Measurements from ENCODE around the gene CMPK1.

The CMPK1 gene

DNA sequence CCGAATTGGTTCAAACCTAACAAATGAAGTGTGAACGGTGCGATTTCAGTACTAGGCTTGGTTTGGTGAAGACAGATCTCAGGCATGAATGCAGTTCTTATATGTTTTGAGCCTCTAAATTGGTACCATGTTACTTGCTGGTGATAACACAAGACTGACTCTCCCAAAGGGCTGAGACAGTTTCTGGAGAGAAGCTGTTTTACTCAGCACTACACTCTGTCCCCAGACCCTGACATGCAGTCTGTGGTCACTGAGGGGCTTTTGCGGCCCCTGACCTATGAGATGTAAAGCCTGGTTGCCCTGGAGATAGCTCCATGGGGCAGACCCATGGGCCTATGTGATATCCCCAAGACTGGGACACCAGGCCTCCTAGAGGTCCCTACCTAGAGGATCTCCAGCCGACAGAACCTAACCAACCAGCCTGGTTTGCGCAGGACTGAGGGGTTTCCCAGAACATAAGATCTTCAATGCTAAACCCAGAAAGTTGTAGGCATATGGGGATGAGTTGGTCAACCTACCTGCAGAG lies 63.1 kb downstream of the CMPK1 start:
- DNase-seq (ENCODE audit: low spot score) = no peak

GRCh38 chr1:47399138-47399845 lies 65.7 kb downstream of the CMPK1 start:
- DNase-seq (ENCODE audit: low spot score) = peak; percentile 52

DNA sequence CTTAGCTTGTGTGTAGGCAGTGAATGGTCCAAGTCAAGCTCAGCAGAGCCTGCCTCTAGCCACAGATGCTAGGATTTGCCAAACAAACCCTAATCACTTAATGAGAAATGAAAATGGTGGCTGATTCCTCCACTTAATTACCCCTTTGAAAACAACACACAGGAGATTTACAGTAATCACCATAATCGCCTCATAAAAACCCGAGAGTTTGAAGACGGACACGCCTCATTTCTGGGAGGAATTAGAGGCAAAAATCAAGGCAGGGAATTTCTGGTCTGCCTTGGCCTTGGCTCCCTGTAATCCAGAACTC lies 66.2 kb downstream of the CMPK1 start:
- DNase-seq (ENCODE audit: low spot score) = no peak

DNA sequence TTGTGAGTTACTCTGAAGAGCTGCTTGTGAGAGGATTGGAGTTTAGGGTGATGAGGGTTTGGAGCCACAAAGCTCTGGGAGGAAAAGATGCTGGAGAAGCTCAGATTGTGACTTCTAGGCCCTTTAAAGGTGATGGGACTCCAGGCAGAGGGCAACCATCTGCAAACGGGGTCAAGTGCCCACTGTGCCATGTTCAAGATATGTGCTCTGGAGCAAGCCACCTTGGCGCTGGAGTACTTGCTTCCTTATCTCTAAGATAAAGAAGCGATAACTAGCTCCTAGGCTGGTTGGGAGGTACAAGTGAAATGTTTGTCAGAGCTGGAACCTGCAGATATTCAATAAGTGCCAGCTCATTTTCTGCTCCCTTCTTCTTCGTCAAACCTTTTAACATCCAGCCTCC lies 68.2 kb downstream of the CMPK1 start:
- DNase-seq (ENCODE audit: low spot score) = no peak

GRCh38 chr1:47402591-47402990 lies 69.0 kb downstream of the CMPK1 start:
- no peak for DNase-seq (ENCODE audit: low spot score)

- no peak for DNase-seq (ENCODE audit: low spot score)
These were observed 69.8 kb downstream of the CMPK1 start for GRCh38 chr1:47403321-47403910.

DNA sequence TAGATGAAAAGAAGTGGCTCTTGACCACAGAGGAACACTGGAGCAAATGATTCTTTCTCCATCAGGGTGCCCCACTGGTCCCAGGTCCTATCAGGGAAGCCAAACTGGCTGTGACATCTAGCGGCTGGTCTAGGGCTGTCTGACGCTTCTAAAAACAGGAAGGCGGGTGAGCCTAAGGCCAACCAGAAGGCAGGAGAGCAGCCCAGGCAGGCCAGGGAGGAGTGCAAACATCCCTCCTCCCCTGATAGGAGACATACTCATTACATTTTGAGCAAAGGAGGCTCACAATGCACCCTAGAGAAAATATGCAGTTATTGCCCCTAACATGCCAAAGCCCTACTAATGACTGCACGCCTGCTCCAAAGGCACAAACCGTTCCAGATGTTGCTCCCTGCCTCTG lies 72.1 kb downstream of the CMPK1 start:
- no peak for DNase-seq (ENCODE audit: low spot score)

GRCh38 chr1:47406966-47407365 lies 73.4 kb downstream of the CMPK1 start:
- DNase-seq (ENCODE audit: low spot score) = no peak

DNA sequence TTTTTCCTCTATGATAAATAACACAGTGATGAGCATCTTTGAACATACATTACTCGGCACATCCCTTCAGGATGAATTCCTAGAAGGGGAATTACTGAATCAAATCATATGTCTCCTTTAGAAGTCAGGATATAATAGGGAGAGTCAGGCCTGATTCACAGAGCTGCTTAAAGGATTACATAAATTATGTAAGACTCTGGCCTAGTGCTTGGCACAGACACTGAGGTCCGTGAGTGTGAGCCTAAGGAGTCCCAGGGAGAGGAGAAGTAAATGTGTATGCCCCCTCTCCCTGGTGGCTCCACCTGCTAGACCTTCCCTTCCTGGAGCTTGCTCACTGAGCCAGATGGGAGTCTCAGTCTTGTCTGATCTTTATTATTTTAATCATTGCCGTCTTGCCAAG lies 73.9 kb downstream of the CMPK1 start:
- DNase-seq (ENCODE audit: low spot score) = no peak

GRCh38 chr1:47409311-47410067 lies 75.9 kb downstream of the CMPK1 start:
- DNase-seq (ENCODE audit: low spot score) = no peak

GRCh38 chr1:47410068-47410455 lies 76.5 kb downstream of the CMPK1 start:
- no peak for DNase-seq (ENCODE audit: low spot score)

GRCh38 chr1:47411436-47411835 lies 77.8 kb downstream of the CMPK1 start:
- no peak for DNase-seq (ENCODE audit: low spot score)

GRCh38 chr1:47412437-47412836 lies 78.8 kb downstream of the CMPK1 start:
- no peak for DNase-seq (ENCODE audit: low spot score)

DNA sequence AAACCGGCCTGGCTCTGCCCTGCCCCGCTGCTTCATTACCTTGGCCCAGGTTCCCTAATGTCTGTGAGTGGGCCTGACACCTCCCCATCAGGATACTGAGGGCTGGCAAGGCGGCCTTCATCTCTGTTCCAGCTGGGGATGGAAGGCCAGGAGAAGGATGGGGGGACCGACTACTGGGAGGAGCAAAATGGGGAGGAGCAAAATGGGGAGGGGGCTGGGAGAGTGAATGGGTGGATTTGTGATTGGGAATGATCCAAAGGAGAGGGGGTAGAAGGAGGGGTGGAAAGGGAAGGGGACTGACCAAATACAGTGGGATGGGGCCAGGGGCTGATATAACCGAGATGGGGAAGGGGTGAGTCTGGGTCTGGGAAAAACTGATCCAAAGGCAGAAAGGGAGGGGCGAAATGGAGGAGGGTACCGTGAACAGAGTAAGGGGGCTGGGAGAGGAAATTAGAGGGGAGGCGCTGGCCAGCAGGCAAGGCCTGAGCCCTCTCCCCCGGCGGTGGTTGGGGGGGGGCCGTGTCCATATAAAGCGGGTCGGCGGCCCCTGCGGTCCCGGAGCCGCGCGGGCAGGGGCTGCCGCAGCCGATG lies 82.2 kb downstream of the CMPK1 start, which contains the start of gene FOXE3:
Gene FOXE3, plus strand, starts transcription at position 558 of the 591 bp plus-strand sequence. Its CDS starts 31 bp downstream, at position 589.
- DNase-seq (ENCODE audit: low spot score) = no peak

- DNase-seq (ENCODE audit: low spot score) = no peak
These were observed 83.0 kb downstream of the CMPK1 start for GRCh38 chr1:47416319-47417169.

- DNase-seq (ENCODE audit: low spot score) = no peak
These were observed 83.8 kb downstream of the CMPK1 start for GRCh38 chr1:47417170-47418044.

DNA sequence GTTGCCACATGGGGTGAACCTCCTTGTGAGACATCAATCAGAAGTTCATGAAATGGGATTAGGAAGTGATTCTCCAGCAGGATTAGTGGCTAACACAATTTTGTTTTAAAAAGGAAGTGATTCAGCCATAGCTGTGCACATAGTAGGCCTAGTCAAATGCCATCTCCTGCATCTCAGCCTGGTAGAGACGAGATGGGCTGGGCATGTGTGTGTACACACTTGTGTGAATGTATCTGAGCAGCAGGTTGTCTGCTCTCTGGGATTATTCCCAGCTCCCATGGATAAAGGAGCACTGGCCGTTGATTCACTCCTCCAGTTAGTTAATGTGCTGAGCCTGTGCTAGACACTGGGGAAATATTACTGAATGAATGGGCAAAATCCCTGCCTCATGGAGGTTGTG lies 84.5 kb downstream of the CMPK1 start:
- no peak for DNase-seq (ENCODE audit: low spot score)

GRCh38 chr1:47418681-47419325 lies 85.2 kb downstream of the CMPK1 start:
- DNase-seq (ENCODE audit: low spot score) = no peak

DNA sequence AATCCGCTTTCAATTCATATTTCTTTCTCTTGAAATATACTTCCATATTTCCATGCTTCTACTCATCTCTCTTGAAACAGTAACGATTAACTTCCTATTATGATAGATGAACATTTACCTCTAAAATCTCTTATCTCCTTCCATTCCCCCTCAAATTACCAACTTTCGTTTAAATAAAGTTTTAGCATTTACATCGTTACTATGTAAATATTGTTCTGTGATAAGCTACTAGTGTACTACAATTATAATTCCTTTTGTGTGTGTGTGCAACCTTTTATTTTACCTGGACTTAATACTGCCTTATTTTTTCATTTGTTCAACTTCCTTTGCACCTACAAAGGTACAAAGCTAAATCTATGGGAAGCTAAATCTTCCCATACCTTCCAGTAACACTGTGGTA lies 87.0 kb downstream of the CMPK1 start:
- no peak for DNase-seq (ENCODE audit: low spot score)

DNA sequence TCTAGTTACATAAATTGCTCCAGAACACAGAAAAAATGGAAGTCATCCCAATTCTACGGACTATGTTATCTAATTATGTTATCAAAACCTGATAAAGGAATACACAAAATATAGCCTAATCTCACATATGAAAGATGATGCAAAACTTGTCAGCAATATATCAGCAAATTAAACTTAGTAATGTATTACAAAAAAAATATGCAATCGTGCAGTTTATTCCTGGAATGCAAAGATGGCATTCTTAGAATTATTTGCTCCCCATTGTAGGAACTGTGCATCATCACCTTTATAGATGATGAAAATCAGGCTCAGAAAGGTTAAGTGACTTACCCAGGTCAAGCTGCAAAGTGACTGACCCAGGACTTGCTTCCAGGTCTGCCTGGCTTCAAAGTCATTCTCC lies 90.3 kb downstream of the CMPK1 start:
- DNase-seq (ENCODE audit: low spot score) = no peak
